DND-41 (cell line): ENCODE data around the gene KIF21A.

ENCODE experiments used
- ATAC-seq: fragments of 200-7000 bp; cut with Tn5 transposase; 3 replicates; pipeline ENCODE4 v1.9.1; 2021; ENCODE audit warnings: low read depth; ENCODE audit not compliant: insufficient read depth
- DNase-seq: peaks from one replicate; pipeline ENCODE4 v3.0.0-alpha.2; 2020
- H2AFZ ChIP-seq: 2 replicates; pipeline ENCODE4 v1.6.0; 2012; ENCODE audit warnings: low read depth, low read length
- H3K27ac ChIP-seq: 2 replicates; pipeline ENCODE4 v1.5.1; 2012; ENCODE audit warnings: low read length, inconsistent platforms
- H3K27me3 ChIP-seq: fragments of 200-600 bp; sonication (generic); 2 replicates; pipeline ENCODE4 v1.6.0; 2012; ENCODE audit warnings: low read length, mild to moderate bottlenecking, inconsistent platforms; ENCODE audit not compliant: insufficient read depth, poor library complexity
- H3K36me3 ChIP-seq: 2 replicates; pipeline ENCODE4 v1.5.1; 2012; ENCODE audit warnings: low read length, inconsistent platforms; ENCODE audit not compliant: insufficient read depth
- H3K4me1 ChIP-seq: 2 replicates; pipeline ENCODE4 v1.5.1; 2012; ENCODE audit warnings: mild to moderate bottlenecking, low read length; ENCODE audit not compliant: insufficient read depth
- H3K4me2 ChIP-seq: 2 replicates; pipeline ENCODE4 v1.6.0; 2012; ENCODE audit warnings: mild to moderate bottlenecking, moderate library complexity, low read length, inconsistent platforms; ENCODE audit not compliant: insufficient read depth
- H3K4me3 ChIP-seq, 2 experiments: fragments of 200-600 bp in 1 of 2; shearing (Covaris generic) in 1 of 2; 2 replicates each; pipeline ENCODE4 v1.5.1; 2012 to 2016; ENCODE audit warnings: inconsistent platforms in 2 of 2, low read length in 2 of 2, mild to moderate bottlenecking in 2 of 2, low read depth in 1 of 2, moderate library complexity in 1 of 2
- H3K79me2 ChIP-seq: 2 replicates; pipeline ENCODE4 v1.6.0; 2012; ENCODE audit warnings: low read length, inconsistent platforms; ENCODE audit not compliant: insufficient read depth
- H3K9ac ChIP-seq: 2 replicates; pipeline ENCODE4 v1.6.0; 2012; ENCODE audit warnings: low read depth, mild to moderate bottlenecking, inconsistent platforms, low read length, moderate library complexity
- H3K9me3 ChIP-seq: 2 replicates; pipeline ENCODE4 v1.5.1; 2012; ENCODE audit warnings: low read length, moderate library complexity, mild to moderate bottlenecking, inconsistent platforms; ENCODE audit not compliant: insufficient read depth, severe bottlenecking
- H4K20me1 ChIP-seq: 2 replicates; pipeline ENCODE4 v1.6.0; 2012; ENCODE audit warnings: low read length; ENCODE audit not compliant: insufficient read depth
- EZH2 ChIP-seq: IDR thresholded peaks from 3 replicates; pipeline ENCODE4 v1.6.1; 2012; ENCODE audit warnings: borderline replicate concordance, low read depth, mild to moderate bottlenecking, moderate library complexity, low read length, inconsistent platforms; ENCODE audit not compliant: severe bottlenecking
- TF ChIP-seq, protein P1 (sequence below): IDR thresholded peaks from 2 replicates; pipeline ENCODE4 v1.5.1; 2012; ENCODE audit warnings: borderline replicate concordance, low read length, moderate library complexity, mild to moderate bottlenecking; ENCODE audit not compliant: poor library complexity, severe bottlenecking; ENCODE audit errors: extremely low read depth

The KIF21A gene

DNA sequence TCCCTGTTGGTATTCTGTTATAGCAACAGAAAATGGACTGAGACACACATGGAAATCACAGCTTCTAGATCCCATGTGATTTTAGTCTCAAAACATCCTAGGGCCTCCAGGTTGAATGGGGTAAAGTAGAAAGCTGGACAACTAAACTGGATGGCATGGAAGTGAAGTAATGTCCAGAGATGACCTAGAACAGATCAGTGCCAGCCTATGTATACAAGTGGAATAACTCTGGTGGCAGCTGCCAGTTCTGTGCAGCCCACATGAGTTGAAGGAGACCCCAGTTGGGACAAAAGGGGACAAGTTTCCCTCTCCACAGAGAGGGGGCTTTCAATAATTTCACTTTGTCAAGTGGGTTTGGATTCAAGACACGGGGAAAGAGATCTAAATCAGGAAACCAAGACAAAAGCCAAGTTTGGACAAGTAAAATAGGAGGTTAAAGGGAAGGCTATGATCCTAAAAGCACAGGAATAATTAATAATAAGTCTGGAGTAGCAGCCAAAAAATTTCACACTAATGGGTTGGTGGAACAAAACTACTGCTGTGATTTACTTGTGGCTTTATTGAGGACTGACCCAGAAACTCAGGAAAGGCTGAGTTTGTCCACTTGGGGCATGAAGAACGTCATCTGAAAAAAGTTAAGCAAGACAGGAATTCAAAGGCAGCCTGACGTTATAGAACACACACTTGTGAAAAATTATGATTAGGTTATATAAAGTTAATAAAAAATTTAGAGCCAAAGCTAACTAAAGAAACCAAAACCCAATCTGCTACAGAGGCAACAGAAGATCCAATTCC, 11.7 kb downstream of the KIF21A start:
- no peak for TF ChIP-seq EZH2
- TF ChIP-seq, protein P1, sequence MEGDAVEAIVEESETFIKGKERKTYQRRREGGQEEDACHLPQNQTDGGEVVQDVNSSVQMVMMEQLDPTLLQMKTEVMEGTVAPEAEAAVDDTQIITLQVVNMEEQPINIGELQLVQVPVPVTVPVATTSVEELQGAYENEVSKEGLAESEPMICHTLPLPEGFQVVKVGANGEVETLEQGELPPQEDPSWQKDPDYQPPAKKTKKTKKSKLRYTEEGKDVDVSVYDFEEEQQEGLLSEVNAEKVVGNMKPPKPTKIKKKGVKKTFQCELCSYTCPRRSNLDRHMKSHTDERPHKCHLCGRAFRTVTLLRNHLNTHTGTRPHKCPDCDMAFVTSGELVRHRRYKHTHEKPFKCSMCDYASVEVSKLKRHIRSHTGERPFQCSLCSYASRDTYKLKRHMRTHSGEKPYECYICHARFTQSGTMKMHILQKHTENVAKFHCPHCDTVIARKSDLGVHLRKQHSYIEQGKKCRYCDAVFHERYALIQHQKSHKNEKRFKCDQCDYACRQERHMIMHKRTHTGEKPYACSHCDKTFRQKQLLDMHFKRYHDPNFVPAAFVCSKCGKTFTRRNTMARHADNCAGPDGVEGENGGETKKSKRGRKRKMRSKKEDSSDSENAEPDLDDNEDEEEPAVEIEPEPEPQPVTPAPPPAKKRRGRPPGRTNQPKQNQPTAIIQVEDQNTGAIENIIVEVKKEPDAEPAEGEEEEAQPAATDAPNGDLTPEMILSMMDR: no peak
- no peak for DNase-seq
- Histone ChIP-seq H3K27ac (no peak overlapping the region), H3K27me3 (no peaks in the 10 kb centered on the region), H3K9ac (no peak overlapping the region), H3K9me3 (no peaks in the 10 kb centered on the region), H4K20me1 (no peaks in the 10 kb centered on the region), H3K4me2 (no peak overlapping the region), H2AFZ (no peak overlapping the region), H3K79me2 (no peaks in the 10 kb centered on the region), H3K36me3 (no peaks in the 10 kb centered on the region), H3K4me1 (no peaks in the 10 kb centered on the region), H3K4me3 (no peak overlapping the region)
- ATAC-seq: no peak

GRCh38 chr12:39429809-39430208, 13.1 kb downstream of the KIF21A start:
- no peaks in the 10 kb centered on the region for H3K4me1 ChIP-seq
- no peaks in the 10 kb centered on the region for H4K20me1 ChIP-seq
- H3K36me3 ChIP-seq: no peaks in the 10 kb centered on the region
- no peak overlapping the region for H2AFZ ChIP-seq
- no peak overlapping the region for H3K9ac ChIP-seq
- TF ChIP-seq EZH2: no peak
- TF ChIP-seq, protein P1: no peak
- no peak for DNase-seq
- no peak overlapping the region for H3K4me2 ChIP-seq
- H3K27ac ChIP-seq: no peak overlapping the region
- no peaks in the 10 kb centered on the region for H3K79me2 ChIP-seq
- no peaks in the 10 kb centered on the region for H3K9me3 ChIP-seq
- ATAC-seq: no peak
- H3K4me3 ChIP-seq: no peak overlapping the region
- H3K27me3 ChIP-seq: no peaks in the 10 kb centered on the region

- Histone ChIP-seq H3K27ac (no peak overlapping the region), H3K27me3 (no peaks in the 10 kb centered on the region), H4K20me1 (no peaks in the 10 kb centered on the region), H2AFZ (no peak overlapping the region), H3K36me3 (no peaks in the 10 kb centered on the region), H3K4me2 (no peak overlapping the region), H3K4me3 (no peak overlapping the region), H3K9ac (no peak overlapping the region), H3K79me2 (no peaks in the 10 kb centered on the region), H3K9me3 (no peaks in the 10 kb centered on the region), H3K4me1 (no peaks in the 10 kb centered on the region)
- ATAC-seq: no peak
- TF ChIP-seq, protein P1: no peak
- TF ChIP-seq EZH2: no peak
- no peak for DNase-seq
These were observed 15.5 kb downstream of the KIF21A start for GRCh38 chr12:39427360-39427808.
